Stomach (tissue), 9 donors: ENCODE results near the gene RGS6. TPM values are rescaled to one million over a fixed set of nuclear protein-coding genes. Genes with fewer than 3 reads are reported as not detected.

Experiments used
- DNase-seq, 2 donors: peaks; one replicate each; pipeline versions ENCODE4 v3.0.0 to v3.0.0-alpha.2; 2013 to 2019
- H3K27ac ChIP-seq, 5 donors: fragments of 200-600 bp in 4 of 5; sonication (generic) in 4 of 5; one replicate each; pipeline ENCODE4 v1.5.1; 2013 to 2019; ENCODE audit warnings: mild to moderate bottlenecking in 1 of 5, moderate library complexity in 1 of 5
- H3K27me3 ChIP-seq, 3 donors: fragments of 200-600 bp; sonication (generic); one replicate each; pipeline ENCODE4 v1.5.1; 2017 to 2019; ENCODE audit warnings: mixed run types in 1 of 3
- H3K36me3 ChIP-seq, 4 donors: fragments of 200-600 bp; sonication (generic); 1 replicate in 3 of 4; 2 replicates in 1 of 4; pipeline ENCODE4 v1.5.1; 2016 to 2019
- H3K4me1 ChIP-seq, 4 donors: fragments of 200-600 bp; sonication (generic); one replicate each; pipeline ENCODE4 v1.5.1; 2016 to 2019
- H3K4me3 ChIP-seq, 4 donors: fragments of 200-600 bp; sonication (generic) in 3 of 4; one replicate each; pipeline ENCODE4 v1.5.1; 2016 to 2019; ENCODE audit warnings: mild to moderate bottlenecking in 1 of 4
- H3K9me3 ChIP-seq, 4 donors: fragments of 200-600 bp; sonication (generic); one replicate each; pipeline ENCODE4 v1.5.1; 2016 to 2019
- CTCF ChIP-seq, 7 experiments: fragments of 450-650 bp in 4 of 7; fragments of 200-600 bp in 3 of 7; sonication (generic) in 3 of 7; IDR thresholded peaks; one replicate each; pipeline ENCODE4 v1.5.1; 2016 to 2019; ENCODE audit warnings: antibody characterized with exemption in 7 of 7, control low read depth in 2 of 7, mild to moderate bottlenecking in 1 of 7
- EP300 ChIP-seq: sonication (generic); formaldehyde crosslinking; IDR thresholded peaks from one replicate; pipeline ENCODE4 v1.6.1; 2017; ENCODE audit warnings: antibody characterized with exemption
- POLR2A ChIP-seq, 4 donors: fragments of 450-650 bp; IDR thresholded peaks; one replicate each; pipeline ENCODE4 v1.6.1; 2016; ENCODE audit warnings: antibody characterized with exemption in 4 of 4, control low read depth in 2 of 4, mild to moderate bottlenecking in 1 of 4, moderate library complexity in 1 of 4
- POLR2AphosphoS5 ChIP-seq, 3 donors: sonication (generic); formaldehyde crosslinking; IDR thresholded peaks; one replicate each; pipeline ENCODE4 v1.6.1; 2016; ENCODE audit warnings: antibody characterized with exemption in 3 of 3
- WGBS, 5 donors: extraction: QIAGEN DNeasy Blood & Tissue Kit in 3 of 5; methylation state at CpG; one replicate each; pipeline versions ENCODE4 v1.1.5 to v1.1.7; 2013 to 2018; 5-methylcytosine and 5-hydroxymethylcytosine counted together
- intact Hi-C: fragments of 100-400 bp; cut with DNase I; formaldehyde crosslinking; loops from one replicate; pipeline ENCODE4 v1.15.1; 2023; ENCODE audit warnings: low total_unique reads
- polyA plus RNA-seq, 3 donors: library from polyadenylated mRNA; stranded (reverse); fragments of 200-250 nt; gene quantifications; one replicate each; pipeline ENCODE4 v1.2.3, GENCODE V29; 2013
- total RNA-seq, 5 donors: library from RNA; depleted of rRNA; stranded (reverse); fragments of >200 nt; gene quantifications; one replicate each; pipeline versions ENCODE4 v1.1.0 to v1.2.3, GENCODE V29; 2014 to 2016
- donor health status: healthy with polysubstance abuse.
- donor health status: Bipolar disorder and iron deficiency.
- donor health status: healthy.

The RGS6 gene
- total and polyA plus RNA-seq, 8 donors, result 0.25 to 18.0 (median 0.92) TPM; not detected in 1

DNA sequence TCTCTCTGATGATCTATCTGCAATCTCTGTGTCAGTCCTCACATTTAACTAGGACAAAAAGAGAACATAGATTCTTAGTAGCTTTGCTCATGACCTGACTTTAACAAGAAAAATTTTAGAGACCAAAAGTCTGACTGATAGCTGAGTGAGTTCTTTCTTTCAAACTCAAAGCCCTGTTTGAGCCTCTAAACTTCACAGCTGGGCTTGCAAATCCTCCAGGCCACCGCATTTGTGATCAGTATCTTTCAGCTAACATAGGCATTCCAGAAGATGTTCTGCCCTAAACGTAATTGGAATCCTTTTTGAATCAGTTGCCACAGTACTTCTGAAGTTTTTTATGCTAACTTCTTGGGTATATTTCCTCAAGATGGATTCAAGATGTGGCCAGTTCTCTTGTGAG lies 502.6 kb downstream of the RGS6 start:
- WGBS, 5 donors, result 34 to 46% (median 43%) methylated on average over 2 of the region's 2 CpGs
- intact Hi-C loops, result no loop called here
- Histone ChIP-seq H3K9me3 (no peaks in the 10 kb centered on the region), H3K36me3 (no peaks in the 10 kb centered on the region), H3K27ac (no peak overlapping the region), H3K4me3 (no peak overlapping the region), H3K4me1 (no peaks in the 10 kb centered on the region), H3K27me3 (no peaks in the 10 kb centered on the region)
- TF ChIP-seq EP300 (no peak), POLR2A (IDR thresholded peaks at IDR 0.05) (no peak), POLR2AphosphoS5 (IDR thresholded peaks at IDR 0.05) (no peak), CTCF (IDR thresholded peaks at IDR 0.05) (no peak)
- DNase-seq, result no peak

GRCh38 chr14:72439707-72440106 lies 507.5 kb downstream of the RGS6 start:
- 48 to 73% (median 65%) methylated on average over 4 of the region's 4 CpGs for WGBS, 5 donors
- no peak for DNase-seq
- peaks cover 0 to 4% (median 0%) of the 10 kb centered on the region in 4 donors for H3K4me1 ChIP-seq
- TF ChIP-seq EP300 (no peak), POLR2A (IDR thresholded peaks at IDR 0.05) (no peak), CTCF (IDR thresholded peaks at IDR 0.05) (no peak), POLR2AphosphoS5 (IDR thresholded peaks at IDR 0.05) (no peak)
- H3K27me3 ChIP-seq, result peaks cover 0 to 6% (median 0%) of the 10 kb centered on the region in 3 donors
- no peaks in the 10 kb centered on the region for H3K9me3 ChIP-seq
- H3K4me3 ChIP-seq, result no peak overlapping the region
- no peaks in the 10 kb centered on the region for H3K36me3 ChIP-seq
- intact Hi-C loops, result no loop called here
- H3K27ac ChIP-seq, result no peak overlapping the region

DNA sequence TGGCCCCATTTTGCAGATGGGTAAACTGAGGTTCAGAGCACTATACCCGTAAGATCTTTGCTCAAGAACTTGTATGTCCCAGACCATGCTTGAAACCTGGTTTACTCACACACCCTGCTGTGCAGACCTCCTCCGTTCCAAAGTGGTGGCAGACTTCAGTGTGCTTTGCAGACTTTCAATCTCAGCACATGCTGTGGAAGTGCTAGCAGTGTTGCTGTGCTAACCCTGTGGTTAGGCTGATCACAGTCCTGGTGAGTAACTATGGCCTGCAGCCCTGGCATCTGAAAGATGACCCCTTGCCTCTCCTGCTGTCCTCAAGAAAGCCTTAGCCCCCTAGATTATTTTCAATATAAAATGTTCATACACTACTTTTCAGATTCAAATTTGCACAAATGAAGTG lies 511.0 kb downstream of the RGS6 start:
- intact Hi-C loops, result no loop called here
- WGBS, 5 donors, result 77 to 88% (median 83%) methylated on average over 2 of the region's 2 CpGs
- no peak overlapping the region for H3K27ac ChIP-seq

DNA sequence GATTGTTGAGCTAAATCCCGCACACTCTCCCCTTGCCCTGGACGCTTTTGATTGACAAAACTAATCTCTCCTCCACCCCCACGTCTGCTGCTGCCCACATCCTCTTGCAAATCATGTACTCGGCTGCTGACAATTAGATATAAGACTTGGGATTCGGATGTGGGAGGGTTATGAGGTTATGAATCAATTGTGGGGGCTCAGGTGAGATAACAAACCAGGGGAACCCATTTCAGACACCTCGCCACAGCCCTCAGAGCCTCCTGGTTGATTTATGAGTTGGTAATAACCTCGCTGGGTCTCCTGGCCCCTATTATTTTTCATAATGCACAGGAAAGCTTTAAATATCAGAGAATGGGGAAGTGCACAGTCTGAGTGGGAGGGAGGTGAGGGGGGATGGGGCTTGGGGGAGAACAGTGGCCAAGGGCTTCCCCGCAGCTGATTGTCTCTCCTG lies 511.8 kb downstream of the RGS6 start:
- Histone ChIP-seq H3K36me3 (no peaks in the 10 kb centered on the region), H3K4me1 (peaks cover 0 to 4% (median 0%) of the 10 kb centered on the region in 4 donors), H3K27me3 (peaks cover 0 to 6% (median 0%) of the 10 kb centered on the region in 3 donors), H3K9me3 (no peaks in the 10 kb centered on the region), H3K4me3 (no peak overlapping the region), H3K27ac (no peak overlapping the region)
- TF ChIP-seq POLR2A (IDR thresholded peaks at IDR 0.05) (no peak), POLR2AphosphoS5 (IDR thresholded peaks at IDR 0.05) (no peak), CTCF (IDR thresholded peaks at IDR 0.05) (no peak), EP300 (no peak)
- intact Hi-C loops, result no loop called here
- DNase-seq, result peak in 1 of 2 donors; percentile 33
- 49 to 72% (median 57%) methylated on average over 8 of the region's 8 CpGs for whole genome bisulfite sequencing, 5 donors

More for the DNA sequence above, 511.0 kb downstream of the RGS6 start:
- TF ChIP-seq CTCF (IDR thresholded peaks at IDR 0.05) (no peak), EP300 (no peak), POLR2AphosphoS5 (IDR thresholded peaks at IDR 0.05) (no peak), POLR2A (IDR thresholded peaks at IDR 0.05) (no peak)
- Histone ChIP-seq H3K27me3 (peaks cover 0 to 6% (median 0%) of the 10 kb centered on the region in 3 donors), H3K36me3 (no peaks in the 10 kb centered on the region), H3K4me3 (no peak overlapping the region), H3K4me1 (peaks cover 0 to 4% (median 0%) of the 10 kb centered on the region in 4 donors), H3K9me3 (no peaks in the 10 kb centered on the region)
- DNase-seq, result no peak
